ENCODE measurements around the gene PHACTR3.

PHACTR3 gene

GRCh38 chr20:59821788-59822187 lies 217.4 kb downstream of the PHACTR3 start:
- no peak for DNase-seq

- DNase-seq: no peak
These were observed 218.1 kb downstream of the PHACTR3 start for GRCh38 chr20:59822291-59823029.

GRCh38 chr20:59823030-59823423 lies 218.7 kb downstream of the PHACTR3 start:
- DNase-seq: no peak

- DNase-seq: no peak
These were observed 219.3 kb downstream of the PHACTR3 start for GRCh38 chr20:59823491-59824259.

- DNase-seq: no peak
These were observed 220.6 kb downstream of the PHACTR3 start for GRCh38 chr20:59824711-59825562.

GRCh38 chr20:59825563-59825920 lies 221.2 kb downstream of the PHACTR3 start:
- DNase-seq: no peak

- no peak for DNase-seq
These were observed 221.8 kb downstream of the PHACTR3 start for GRCh38 chr20:59825944-59826759.

GRCh38 chr20:59827138-59828056 lies 223.1 kb downstream of the PHACTR3 start:
- no peak for DNase-seq

GRCh38 chr20:59828125-59829053 lies 224.0 kb downstream of the PHACTR3 start:
- DNase-seq: no peak

- no peak for DNase-seq
These were observed 224.9 kb downstream of the PHACTR3 start for GRCh38 chr20:59829054-59829785.

- no peak for DNase-seq
These were observed 225.7 kb downstream of the PHACTR3 start for GRCh38 chr20:59829786-59830664.

GRCh38 chr20:59830665-59831023 lies 226.3 kb downstream of the PHACTR3 start:
- no peak for DNase-seq

GRCh38 chr20:59831024-59831915 lies 226.9 kb downstream of the PHACTR3 start:
- no peak for DNase-seq

- DNase-seq: no peak
These were observed 227.6 kb downstream of the PHACTR3 start for GRCh38 chr20:59831916-59832270.

GRCh38 chr20:59832406-59833363 lies 228.3 kb downstream of the PHACTR3 start:
- no peak for DNase-seq

- DNase-seq: no peak
These were observed 230.7 kb downstream of the PHACTR3 start for GRCh38 chr20:59835057-59835447.
